ENCODE measurements around the gene UFSP2.
A peak's percentile ranks its signal among the peaks of the same experiment; 100 is the strongest.

The UFSP2 gene

DNA sequence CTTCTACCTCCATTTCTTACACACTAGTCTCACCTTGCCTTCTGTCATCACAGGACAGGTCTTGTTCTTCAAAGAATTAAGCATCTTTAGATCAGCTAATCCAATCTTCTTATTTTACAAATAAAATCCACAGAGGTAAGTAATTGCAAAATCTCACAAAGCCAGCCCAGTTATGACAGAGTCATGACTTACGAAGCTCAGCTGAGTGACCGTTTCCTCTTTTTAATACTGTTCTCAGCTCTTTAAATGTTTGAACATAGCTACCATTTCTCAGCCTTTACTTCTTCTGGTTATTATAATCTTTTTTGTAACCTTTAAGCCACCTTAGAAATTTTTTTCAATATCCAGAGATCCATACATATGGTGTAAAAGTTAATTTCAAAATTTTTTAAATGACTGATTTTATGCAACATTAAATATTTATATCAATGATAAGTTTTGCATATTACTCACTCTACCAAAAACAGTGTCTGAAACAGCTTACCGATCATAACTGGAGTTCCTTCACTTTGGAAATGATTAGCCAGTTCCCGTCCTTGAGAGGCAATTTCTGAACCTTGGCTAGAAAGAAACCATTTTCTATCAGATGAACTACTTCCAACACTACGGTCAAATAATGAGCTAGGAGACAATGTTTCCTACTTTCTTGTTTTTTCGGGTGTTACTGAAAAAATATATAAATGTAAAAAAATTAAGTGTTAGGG lies 20.3 kb downstream of the UFSP2 start:
- no peak overlapping the region for H3K27ac ChIP-seq
- TF ChIP-seq, protein P1, sequence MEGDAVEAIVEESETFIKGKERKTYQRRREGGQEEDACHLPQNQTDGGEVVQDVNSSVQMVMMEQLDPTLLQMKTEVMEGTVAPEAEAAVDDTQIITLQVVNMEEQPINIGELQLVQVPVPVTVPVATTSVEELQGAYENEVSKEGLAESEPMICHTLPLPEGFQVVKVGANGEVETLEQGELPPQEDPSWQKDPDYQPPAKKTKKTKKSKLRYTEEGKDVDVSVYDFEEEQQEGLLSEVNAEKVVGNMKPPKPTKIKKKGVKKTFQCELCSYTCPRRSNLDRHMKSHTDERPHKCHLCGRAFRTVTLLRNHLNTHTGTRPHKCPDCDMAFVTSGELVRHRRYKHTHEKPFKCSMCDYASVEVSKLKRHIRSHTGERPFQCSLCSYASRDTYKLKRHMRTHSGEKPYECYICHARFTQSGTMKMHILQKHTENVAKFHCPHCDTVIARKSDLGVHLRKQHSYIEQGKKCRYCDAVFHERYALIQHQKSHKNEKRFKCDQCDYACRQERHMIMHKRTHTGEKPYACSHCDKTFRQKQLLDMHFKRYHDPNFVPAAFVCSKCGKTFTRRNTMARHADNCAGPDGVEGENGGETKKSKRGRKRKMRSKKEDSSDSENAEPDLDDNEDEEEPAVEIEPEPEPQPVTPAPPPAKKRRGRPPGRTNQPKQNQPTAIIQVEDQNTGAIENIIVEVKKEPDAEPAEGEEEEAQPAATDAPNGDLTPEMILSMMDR (conservative IDR thresholded peaks at IDR 0.05) = no peak

DNA sequence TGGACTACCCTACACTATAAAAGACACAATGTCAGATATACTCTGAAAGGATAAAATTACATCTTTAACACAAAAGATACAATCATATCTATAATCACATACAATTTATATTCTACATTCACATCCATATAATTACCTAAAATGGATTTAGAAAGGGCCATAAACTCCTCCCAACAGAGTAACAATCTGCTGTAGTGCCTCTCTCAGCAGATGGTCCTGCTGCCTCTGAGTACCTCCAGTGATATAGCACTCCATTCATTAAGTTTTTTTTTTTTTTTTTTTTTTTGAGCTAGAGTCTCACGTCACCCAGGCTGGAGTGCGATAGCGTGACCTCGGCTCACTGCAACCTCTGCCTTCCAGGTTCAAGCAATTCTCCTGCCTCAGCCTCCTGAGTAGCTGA lies 21.7 kb downstream of the UFSP2 start:
- no peak overlapping the region for H3K27ac ChIP-seq
- TF ChIP-seq, protein P1 (conservative IDR thresholded peaks at IDR 0.05) = no peak

DNA sequence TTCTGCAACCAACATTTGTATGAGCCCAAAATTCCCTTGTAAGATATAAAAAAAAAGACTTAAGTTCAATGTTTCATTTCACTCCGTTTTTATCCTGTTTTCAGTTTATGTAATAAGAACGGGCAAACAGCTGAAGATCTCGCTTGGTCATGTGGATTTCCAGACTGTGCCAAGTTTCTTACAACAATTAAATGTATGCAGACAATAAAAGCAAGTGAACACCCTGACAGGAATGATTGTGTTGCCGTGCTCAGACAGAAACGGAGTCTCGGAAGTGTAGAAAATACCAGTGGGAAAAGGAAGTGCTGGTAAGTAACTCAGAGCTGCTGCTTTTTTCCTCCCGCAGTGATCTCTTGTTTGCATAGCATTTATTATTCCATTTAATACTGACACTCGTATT lies 26.3 kb downstream of the UFSP2 start:
- TF ChIP-seq, protein P1 (conservative IDR thresholded peaks at IDR 0.05) = no peak
- H3K27ac ChIP-seq = peak overlapping the region; percentile 63

DNA sequence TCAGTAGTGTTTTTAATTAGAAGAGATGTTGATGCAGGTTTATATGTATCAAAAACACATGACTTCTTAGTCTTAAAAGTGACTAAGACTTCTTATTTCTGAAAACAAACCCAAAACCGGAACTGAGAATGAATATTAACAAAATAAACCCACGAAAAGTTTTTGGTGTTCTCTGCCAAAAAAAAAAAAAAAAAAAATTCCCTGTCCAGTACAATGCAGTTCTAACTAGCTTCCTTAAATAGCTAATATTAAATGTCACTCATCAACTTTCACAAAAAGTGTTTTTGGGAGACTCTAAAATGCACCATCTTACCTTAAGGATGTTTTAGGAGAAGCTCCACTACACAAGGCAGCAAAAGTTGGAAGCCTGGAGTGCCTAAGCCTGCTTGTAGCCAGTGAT lies 27.1 kb downstream of the UFSP2 start:
- H3K27ac ChIP-seq = peak overlapping the region; percentile 63

DNA sequence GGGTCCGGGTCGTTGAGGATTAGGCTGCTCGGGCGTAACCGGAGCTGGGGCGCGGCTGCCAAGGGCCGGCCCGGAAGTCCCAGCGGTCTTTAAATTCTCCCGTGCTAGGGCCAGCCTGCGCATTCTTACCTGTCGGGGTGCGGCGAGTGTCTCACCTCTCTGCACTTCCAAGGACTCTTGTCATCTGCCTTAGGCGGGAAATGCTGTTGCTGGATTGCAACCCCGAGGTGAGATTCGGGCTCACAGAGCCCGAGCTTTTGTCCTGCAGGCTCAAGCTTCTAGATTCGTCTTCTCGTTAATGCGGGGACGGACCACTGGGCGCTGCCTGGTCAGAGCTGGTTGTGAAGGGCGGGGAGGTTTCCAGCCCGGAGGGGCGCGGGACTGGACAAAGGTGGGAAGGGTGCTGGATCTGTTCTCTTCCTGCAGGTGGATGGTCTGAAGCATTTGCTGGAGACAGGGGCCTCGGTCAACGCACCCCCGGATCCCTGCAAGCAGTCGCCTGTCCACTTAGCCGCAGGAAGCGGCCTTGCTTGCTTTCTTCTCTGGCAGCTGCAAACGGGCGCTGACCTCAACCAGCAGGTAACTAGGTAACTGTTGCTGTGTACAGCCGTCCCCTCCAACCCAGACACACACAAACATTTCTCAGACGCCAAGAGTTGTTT lies 28.9 kb downstream of the UFSP2 start, which contains the start of gene ANKRD37:
Gene ANKRD37, plus strand, starts transcription at position 118 of the 662 bp plus-strand sequence. Its CDS starts 83 bp downstream, at position 201.
- H3K27ac ChIP-seq = peak within 1 kb of the TSS; percentile 95
- TF ChIP-seq, protein P1 (conservative IDR thresholded peaks at IDR 0.05) = no peak

More for the DNA sequence above, 27.1 kb downstream of the UFSP2 start:
- TF ChIP-seq, protein P1 (conservative IDR thresholded peaks at IDR 0.05) = no peak

DNA sequence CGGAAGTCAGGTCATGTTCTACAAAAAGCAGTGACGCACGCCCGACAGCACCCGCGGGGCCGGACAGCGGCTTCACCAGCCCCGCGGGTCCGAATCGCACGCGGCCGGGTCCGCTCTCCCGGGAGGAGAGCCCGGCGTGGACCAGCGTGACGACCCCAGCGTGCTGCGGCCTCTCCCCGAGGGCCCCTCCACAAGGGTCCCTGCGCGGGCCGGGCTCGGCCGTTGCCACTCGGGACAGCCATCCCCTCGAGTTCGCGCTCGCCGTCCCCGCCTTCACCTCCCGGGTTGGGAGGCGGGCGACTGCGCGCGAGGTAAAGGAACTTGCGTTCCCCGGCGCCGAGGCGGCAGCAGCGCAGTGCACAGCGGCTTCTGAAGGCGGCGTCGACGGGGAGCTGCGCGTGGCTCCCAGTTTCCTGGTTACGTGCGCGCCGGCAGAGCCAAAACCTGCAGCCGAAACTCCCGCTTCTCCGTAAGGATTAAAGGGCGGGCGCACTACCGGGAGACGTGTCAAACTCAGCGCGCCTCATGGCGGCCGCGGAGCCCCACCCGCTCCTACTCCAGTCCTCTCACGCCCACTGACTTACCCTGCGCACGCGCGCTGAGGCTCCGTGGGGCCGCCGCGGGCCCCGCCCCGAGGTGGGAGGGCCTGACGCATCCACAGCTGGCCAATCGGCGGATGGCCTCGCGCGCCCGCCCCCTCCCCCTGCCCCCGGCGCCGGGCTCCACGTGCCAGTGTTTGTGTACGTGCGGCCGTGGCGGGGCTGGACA lies 29.6 kb downstream of the UFSP2 start:
- H3K27ac ChIP-seq = peak overlapping the region; percentile 95
- TF ChIP-seq, protein P1 (conservative IDR thresholded peaks at IDR 0.05) = no peak

Data from VCaP (cell line).